Osteocyte (in vitro differentiated cells): Measurements from ENCODE around the gene INTS3. TPM values are rescaled to one million over a fixed set of nuclear protein-coding genes. Genes with fewer than 3 reads are reported as not detected.
A peak's percentile ranks its signal among the peaks of the same experiment; 100 is the strongest.

Experiments
- DNase-seq: peaks from one replicate; pipeline ENCODE4 v3.0.0; 2021; ENCODE audit warnings: mixed read lengths; ENCODE audit not compliant: unreplicated experiment; ENCODE audit errors: extremely low spot score
- H3K27ac Mint-ChIP-seq: one replicate; pipeline ENCODE4 v1.8.0; 2021; ENCODE audit warnings: mild to moderate bottlenecking, mixed read lengths; ENCODE audit not compliant: unreplicated experiment
- H3K27me3 Mint-ChIP-seq: one replicate; pipeline ENCODE4 v1.8.0; 2021; ENCODE audit warnings: mixed read lengths; ENCODE audit not compliant: unreplicated experiment
- H3K36me3 Mint-ChIP-seq: one replicate; pipeline ENCODE4 v1.8.0; 2021; ENCODE audit warnings: mixed read lengths; ENCODE audit not compliant: unreplicated experiment
- H3K4me1 Mint-ChIP-seq: one replicate; pipeline ENCODE4 v1.8.0; 2021; ENCODE audit warnings: mixed read lengths; ENCODE audit not compliant: unreplicated experiment
- H3K4me3 Mint-ChIP-seq: one replicate; pipeline ENCODE4 v1.8.0; 2021; ENCODE audit warnings: mild to moderate bottlenecking, moderate library complexity, mixed read lengths; ENCODE audit not compliant: unreplicated experiment
- H3K9me3 Mint-ChIP-seq: one replicate; pipeline ENCODE4 v1.8.0; 2021; ENCODE audit warnings: mixed read lengths; ENCODE audit not compliant: unreplicated experiment
- total RNA-seq: library from RNA; stranded (reverse); gene quantifications from 2 replicates; pipeline ENCODE4 v1.2.1, GENCODE V29; 2021
- TF ChIP-seq, protein P1 (sequence below): fragments of 200-600 bp; sonication (generic); IDR thresholded peaks from 2 replicates; pipeline ENCODE4 v1.5.0; 2021; ENCODE audit warnings: antibody characterized with exemption, mild to moderate bottlenecking, moderate library complexity

Gene INTS3
- total RNA-seq, 1 donor from 2014 or later: 65.9 TPM

DNA sequence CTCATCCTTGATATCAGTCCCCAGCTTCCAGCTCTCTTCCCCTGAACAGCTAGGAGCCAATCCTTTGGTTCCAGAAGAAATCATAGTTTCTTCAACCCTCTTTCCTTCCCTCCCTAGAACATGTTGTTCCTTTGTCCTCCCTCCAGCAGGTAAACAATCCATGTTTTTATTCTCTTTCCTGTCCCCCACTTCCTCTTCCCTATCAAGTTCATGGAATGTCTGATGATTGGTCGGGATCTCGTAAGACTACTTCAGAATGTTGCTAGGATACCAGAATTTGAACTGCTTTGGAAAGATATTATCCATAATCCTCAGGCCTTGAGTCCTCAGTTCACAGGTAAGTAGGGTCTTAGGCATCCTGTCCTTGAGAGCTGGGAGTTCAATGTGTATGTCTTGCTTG is 24.2 kb downstream of the INTS3 start:
- no peaks in the 10 kb centered on the region for H3K9me3 Mint-ChIP-seq
- no peak for DNase-seq
- peak overlapping the region; percentile 15 for H3K27ac Mint-ChIP-seq
- H3K4me1 Mint-ChIP-seq: no peaks in the 10 kb centered on the region
- peaks cover 39% of the 10 kb centered on the region for H3K36me3 Mint-ChIP-seq
- H3K27me3 Mint-ChIP-seq: no peaks in the 10 kb centered on the region
- TF ChIP-seq, protein P1, sequence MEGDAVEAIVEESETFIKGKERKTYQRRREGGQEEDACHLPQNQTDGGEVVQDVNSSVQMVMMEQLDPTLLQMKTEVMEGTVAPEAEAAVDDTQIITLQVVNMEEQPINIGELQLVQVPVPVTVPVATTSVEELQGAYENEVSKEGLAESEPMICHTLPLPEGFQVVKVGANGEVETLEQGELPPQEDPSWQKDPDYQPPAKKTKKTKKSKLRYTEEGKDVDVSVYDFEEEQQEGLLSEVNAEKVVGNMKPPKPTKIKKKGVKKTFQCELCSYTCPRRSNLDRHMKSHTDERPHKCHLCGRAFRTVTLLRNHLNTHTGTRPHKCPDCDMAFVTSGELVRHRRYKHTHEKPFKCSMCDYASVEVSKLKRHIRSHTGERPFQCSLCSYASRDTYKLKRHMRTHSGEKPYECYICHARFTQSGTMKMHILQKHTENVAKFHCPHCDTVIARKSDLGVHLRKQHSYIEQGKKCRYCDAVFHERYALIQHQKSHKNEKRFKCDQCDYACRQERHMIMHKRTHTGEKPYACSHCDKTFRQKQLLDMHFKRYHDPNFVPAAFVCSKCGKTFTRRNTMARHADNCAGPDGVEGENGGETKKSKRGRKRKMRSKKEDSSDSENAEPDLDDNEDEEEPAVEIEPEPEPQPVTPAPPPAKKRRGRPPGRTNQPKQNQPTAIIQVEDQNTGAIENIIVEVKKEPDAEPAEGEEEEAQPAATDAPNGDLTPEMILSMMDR: no peak
- H3K4me3 Mint-ChIP-seq: no peak overlapping the region

- DNase-seq: no peak
- TF ChIP-seq, protein P1: no peak
- Mint-ChIP-seq H3K4me3 (no peak overlapping the region), H3K9me3 (no peaks in the 10 kb centered on the region), H3K4me1 (peaks cover under 1% of the 10 kb centered on the region), H3K36me3 (peaks cover 44% of the 10 kb centered on the region), H3K27me3 (no peaks in the 10 kb centered on the region), H3K27ac (no peak overlapping the region)
Measured at GRCh38 chr1:153752571-153753195, 24.8 kb downstream of the INTS3 start.

DNA sequence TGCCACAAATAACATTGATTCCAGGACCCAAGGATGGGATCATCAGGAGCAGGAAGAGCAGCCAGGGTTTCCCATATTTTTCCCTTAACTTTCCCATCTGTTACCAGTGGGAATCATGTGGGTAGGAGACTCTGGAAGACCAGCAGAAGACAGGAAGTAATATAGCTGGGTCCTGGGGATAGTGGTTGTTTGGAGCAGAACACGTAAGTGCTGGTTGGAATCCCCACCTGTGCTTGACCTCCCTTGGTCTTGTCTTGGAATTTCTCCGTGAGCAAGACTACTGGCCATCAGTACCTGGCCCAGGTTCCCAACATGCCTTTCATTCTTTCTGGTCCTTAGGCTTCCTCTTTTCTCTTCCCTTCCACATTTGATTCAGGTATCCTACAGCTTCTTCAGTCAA is 26.4 kb downstream of the INTS3 start:
- TF ChIP-seq, protein P1: no peak
- DNase-seq: no peak
- H3K36me3 Mint-ChIP-seq: peaks cover 41% of the 10 kb centered on the region
- peaks cover 4% of the 10 kb centered on the region for H3K4me1 Mint-ChIP-seq
- no peak overlapping the region for H3K27ac Mint-ChIP-seq
- no peaks in the 10 kb centered on the region for H3K27me3 Mint-ChIP-seq
- H3K4me3 Mint-ChIP-seq: no peak overlapping the region
- no peaks in the 10 kb centered on the region for H3K9me3 Mint-ChIP-seq

- H3K36me3 Mint-ChIP-seq: peaks cover 41% of the 10 kb centered on the region
- no peaks in the 10 kb centered on the region for H3K27me3 Mint-ChIP-seq
- TF ChIP-seq, protein P1: no peak
- H3K9me3 Mint-ChIP-seq: no peaks in the 10 kb centered on the region
- H3K27ac Mint-ChIP-seq: no peak overlapping the region
- H3K4me3 Mint-ChIP-seq: no peak overlapping the region
- peaks cover 4% of the 10 kb centered on the region for H3K4me1 Mint-ChIP-seq
- DNase-seq: no peak
Measured at GRCh38 chr1:153760440-153760839, 32.6 kb downstream of the INTS3 start.

DNA sequence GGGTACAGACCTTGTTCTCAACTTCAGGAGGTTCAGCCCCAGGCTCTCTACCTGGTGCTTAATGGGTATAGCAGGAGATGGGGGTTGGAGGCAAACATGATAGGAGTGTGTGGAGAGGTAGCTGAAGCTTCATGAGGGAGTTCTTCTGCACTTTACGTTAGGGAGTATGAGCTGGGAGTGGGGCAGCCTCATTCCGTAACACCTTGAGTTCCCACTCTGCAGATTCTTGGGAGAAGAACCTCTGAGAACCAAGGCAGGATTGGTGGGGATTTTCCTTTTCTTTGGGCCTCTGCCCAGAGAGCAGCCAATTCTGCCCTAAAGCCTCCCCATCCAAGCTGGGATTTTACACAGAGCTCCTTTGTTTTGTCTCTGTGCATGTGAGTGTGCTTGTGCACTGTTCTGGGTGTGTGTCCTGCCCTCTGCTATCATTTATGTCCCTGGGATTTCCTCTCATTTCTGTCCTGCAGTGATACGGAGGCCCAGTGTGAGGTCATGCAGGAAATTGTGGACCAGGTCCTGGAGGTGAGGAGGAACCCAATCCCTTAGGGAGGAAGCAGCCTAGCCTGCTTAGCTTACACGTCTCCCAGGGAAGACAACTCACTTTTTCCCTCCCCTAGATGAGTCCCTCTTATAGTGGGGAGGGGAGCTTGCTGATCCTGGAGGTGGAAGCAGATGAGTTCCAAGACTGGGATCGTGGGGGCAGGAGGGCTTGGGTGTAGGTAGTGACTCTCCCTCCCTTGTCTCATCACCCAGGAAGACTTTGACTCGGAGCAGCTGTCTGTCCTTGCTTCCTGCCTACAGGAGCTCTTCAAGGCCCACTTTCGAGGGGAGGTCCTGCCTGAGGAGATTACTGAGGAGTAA is 35.7 kb downstream of the INTS3 start:
- no peak for DNase-seq
- no peak overlapping the region for H3K4me3 Mint-ChIP-seq
- TF ChIP-seq, protein P1: no peak
- H3K36me3 Mint-ChIP-seq: peaks cover 39% of the 10 kb centered on the region
- H3K9me3 Mint-ChIP-seq: no peaks in the 10 kb centered on the region
- H3K4me1 Mint-ChIP-seq: no peaks in the 10 kb centered on the region
- no peak overlapping the region for H3K27ac Mint-ChIP-seq
- H3K27me3 Mint-ChIP-seq: no peaks in the 10 kb centered on the region
